Medulla oblongata (tissue), 1 donor: ENCODE results near the gene ZNF827.

Experiments used
- DNase-seq: peaks from one replicate; pipeline ENCODE4 v3.0.0-alpha.2; 2015; ENCODE audit errors: extremely low spot score

Gene ZNF827

DNA sequence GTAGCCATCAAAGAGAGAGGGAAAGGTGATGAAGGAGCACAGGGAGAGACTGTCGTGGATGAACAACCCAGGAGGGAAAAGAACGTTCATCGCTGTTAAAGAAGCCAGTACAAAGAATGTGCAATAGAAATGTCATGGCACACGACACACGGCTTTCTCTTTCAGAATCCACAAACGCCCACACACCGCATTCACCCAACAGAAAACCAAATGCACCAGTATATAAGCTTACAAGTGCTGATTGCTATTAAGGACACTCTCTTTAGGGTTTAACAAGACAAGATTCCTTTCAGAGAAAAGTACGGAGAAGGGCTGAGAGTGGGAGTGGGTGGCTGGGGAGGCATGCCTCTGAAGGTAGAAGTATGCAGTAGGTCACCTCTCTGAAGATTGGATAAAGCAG lies 178.4 kb downstream of the ZNF827 start:
- no peak for DNase-seq

DNA sequence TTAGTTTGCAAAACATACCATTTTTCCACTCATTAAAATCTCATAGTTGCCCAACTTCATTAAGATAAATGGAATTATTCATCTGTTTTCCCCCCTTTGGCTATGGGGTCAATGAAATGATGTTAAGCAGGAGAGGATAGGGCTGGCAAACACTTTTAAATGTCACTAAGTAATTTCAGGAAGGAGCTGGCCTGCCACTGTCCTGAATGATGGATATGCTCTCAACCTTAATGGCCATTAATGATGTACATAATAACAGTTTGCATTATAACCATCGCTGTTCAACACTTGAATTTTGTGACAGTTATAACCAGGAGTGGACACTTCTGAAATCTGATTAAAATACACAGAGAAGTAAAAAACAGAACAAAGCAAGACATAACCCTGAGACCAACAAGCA lies 181.4 kb downstream of the ZNF827 start:
- no peak for DNase-seq

DNA sequence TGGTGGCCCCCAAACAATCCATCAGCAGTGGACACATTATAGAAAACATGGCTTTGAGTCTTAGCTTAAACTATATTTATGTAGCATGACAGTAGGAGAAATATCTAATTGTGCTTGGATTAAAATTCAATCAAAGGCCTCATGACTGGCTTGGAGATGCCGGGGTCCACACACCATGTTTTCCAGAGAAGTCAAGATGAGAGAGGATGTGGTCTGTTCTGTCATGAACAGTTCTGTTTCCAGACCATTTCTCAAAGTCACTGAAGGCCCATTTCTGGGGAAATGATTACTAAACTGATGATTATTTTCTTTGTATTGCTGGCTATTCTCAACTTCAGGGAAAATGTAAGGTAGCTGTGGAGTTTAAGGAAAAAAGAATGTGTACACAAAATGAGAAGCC lies 182.4 kb downstream of the ZNF827 start:
- DNase-seq: no peak

DNA sequence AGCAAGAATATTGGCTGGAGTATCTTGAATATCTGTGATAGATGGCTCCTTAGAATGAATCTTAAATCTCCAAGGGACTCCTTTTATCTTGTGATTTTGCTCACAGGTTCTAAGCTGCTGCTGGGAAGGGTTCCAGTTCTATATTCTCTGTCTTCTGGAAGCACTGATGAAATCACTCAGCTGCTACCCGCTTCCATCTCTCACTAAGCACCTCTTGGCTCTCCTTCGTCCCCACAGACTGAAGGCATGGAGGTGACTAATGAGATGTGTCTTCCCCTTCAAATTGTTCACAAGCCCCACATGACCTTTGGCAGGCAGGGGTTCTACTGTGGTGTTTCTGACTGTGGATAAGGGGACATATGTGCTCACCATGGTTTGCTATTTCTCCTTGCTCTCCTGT lies 182.8 kb downstream of the ZNF827 start:
- DNase-seq: no peak

DNA sequence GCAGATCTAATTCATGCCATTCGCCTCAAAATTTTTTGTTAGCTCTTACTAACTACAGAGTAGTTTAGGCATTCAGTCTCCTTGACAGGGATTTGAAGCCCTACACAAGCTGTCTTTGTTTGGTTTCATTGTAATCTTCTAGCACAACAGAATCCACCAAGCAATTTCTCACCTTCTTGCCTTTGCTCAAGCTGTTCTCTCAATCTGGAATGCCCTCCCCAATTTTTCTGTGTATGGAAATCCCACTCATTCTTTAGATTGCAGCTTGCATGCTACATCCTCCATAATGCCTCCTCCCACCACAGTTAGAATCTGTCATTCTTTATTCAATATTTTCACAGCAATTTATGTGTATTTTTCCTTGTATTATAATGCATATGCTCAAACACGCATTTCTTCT lies 195.0 kb downstream of the ZNF827 start:
- no peak for DNase-seq

DNA sequence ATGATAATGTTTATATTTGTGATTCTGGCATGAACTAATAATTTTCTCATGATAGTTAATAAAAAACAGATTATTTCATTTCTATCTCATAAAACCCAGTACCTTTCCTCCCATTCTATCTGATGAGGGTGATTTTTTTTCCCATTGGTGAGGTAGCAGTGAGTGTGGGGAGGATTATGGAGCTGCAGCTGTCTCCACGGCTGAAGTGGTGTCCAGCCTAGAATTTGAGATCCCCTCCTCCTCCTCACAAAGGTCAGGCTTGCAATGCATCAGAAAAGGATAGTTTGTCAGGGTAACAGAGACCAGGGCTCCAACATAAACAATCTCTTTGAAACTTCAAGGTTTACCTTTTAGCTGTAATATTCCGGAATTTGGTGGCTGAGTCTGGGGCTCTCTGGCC lies 197.8 kb downstream of the ZNF827 start:
- DNase-seq: no peak

DNA sequence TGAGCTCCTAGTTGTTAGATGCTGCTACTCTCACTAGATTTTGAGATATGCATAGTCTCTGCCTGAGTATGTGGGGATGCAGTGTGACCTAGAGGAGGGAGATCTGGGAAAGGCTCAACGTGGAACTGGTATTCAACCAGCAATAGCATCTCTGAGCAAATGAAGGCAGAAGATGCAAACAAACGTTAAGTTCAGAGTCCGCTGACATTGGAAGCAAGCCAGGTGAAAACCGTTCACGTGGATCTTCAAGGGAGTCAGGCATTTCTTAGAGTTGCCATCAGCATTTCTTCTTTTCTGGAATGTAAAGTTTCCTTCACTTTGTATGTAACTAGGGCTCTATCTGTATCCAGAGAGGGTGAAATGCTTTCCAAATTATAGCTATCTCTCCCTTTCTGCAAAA lies 198.8 kb downstream of the ZNF827 start:
- DNase-seq: no peak

DNA sequence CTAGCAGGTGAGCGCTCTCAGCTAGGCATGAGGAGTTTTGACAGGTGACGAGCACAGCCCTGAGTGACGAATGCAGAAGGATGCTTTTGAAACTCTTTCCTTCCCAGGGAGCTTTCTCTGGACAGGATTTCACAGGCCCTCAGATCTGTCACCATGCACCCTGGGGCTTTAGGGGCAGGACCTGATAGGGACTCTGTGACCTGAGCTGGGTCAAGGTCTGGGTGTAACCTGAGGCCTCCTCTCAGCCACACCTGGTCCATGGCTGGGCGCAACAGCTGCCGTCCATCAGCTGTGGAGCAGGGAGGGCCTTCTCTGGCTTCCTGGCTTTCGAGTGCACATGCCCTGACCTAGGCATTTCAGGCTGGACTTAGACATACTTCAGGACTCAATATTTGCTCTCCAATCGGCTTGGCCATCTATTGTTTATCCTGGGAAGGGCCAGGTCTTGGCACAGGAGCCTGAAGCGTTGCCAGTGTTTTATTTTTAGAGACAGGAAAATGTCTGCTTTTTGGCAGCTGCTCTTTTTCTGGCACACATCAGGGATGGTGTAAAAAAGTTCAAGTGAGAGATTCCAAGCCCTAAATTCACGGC lies 202.3 kb downstream of the ZNF827 start:
- peak; percentile 26 for DNase-seq

DNA sequence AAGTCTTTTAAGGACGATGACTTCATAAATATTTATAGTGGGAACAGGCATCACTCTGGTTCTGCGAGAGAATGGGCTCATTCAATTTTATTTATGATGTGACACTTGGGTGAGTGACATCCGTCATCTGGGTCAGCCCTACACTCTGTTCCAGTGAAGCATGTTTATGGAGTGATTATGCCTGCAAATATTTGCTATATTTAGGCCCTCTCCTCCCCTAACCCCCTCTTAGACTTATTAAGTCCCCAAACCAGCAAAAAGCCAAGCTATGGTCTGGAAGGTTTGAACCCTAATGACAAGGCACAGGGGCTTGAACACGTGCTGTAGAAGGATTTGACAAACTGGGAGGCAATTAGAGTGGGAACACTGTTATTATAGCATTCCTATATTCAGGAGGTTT lies 202.8 kb downstream of the ZNF827 start:
- no peak for DNase-seq

DNA sequence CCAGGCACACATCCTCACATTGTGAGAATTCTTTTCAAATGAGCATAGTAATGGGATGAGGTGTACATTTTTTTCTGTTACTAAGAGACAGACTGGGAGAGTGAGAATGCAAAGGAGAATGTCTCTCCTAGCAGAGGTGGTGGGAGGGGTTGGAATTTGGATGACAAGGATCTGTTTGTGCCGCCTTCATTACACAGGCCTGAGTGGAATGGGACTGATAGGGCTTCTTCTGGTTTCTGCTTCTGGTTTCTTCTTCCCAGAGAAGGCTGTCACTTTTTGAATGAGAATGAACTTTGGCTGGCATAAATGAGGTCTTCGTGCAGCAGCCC lies 203.3 kb downstream of the ZNF827 start:
- DNase-seq: peak; percentile 7

DNA sequence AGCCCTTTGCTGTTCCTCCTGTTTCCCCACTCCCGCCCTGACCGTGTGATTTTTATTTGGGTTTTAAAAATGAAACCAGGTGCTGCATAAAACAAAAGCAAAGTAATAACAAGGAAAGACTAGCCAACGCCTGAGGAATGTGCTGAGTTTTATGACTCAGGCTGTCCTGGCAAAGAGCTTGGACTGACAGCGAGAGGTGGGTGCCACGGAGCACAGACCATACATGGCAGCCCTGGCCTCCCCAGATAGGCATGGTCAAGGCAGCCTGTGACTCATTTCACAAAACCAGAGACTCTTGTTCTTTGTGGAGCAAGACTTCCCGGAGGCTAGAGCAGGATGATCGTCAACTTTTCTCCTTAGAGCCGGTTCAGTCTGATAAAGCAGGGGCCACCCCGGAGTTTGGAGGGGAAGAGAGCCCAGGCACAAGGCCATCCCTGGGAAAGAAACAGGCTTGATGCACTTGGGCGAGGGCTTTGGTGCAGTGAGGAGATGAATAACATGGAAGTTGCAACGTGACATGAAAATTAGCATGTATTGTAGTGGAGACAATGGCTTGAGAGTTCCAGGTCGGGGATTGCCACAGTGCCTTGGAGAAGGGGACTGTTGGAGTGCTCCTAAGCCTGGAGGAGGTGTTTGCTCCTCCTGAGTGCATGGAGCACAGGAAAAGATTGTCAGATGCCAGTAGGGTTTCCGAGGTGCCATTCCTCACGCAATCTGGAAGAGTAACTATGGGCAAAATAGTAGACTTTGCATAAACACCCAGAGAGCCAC lies 203.9 kb downstream of the ZNF827 start:
- DNase-seq: peak; percentile 8

DNA sequence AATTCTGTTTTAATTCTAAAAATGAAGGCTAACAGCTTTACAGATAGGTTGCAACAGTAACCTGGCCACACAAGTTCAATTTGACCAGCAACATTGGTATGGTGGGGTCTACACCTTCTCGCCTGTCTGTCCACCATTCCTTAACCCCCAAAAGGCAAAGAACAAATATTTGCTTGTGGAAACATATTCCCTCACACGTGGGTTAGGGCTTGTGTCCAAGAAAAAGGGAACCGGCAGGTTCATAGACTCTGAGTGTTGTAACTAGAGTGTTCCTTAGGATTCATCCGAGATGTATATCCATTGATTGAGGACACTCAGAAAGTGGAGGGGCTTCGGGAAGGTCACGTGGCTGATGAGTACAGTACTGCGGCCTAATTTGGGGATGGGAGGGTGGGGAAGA lies 204.6 kb downstream of the ZNF827 start:
- peak; percentile 9 for DNase-seq

DNA sequence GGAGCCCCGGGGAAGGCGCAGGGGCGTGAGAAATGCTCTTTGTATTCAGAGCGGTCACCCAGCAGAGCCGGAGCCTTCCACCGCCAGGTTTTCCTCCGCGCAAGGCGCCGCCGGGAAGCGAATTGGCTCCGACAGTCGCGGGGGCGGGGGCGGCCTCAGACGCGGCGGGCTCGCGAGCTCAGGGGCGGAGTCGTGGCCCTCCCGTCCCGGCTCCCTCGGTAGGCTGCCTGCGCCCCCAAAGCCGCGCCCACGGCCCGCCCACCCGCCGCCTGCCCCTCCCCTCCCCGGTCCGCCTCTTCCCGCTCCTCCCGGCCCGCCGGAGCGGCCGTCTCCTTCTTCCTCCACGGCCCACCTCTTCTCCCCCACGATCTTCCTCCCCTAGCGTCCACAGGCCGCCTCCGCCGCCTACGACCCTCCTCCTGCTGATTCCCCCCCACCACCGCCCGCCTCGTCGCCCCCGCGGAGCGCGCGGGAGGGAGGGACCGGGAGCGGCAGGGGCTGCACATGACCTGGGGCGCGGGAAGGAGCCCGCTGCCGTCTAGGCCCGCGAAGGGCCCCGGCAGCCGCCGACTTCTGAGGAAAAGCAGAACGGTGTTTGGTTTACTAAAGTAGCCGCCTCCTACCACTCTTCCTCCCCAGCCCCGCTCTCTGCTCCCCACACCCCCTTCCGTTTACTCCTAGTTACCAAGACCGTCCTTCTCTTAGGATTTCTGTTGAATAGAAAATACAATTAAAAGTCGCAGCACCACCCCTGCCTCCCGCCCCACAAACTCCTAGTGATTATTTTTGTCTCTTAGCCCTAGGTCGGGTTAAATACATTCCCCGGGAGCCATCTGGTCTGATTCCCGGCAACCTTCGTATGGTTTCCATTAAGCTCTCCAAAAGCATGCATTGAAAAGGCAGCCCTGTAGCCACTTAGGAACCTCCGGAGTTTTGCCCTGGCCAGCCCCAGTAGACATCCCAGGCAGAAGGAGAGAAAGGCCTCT lies 205.4 kb downstream of the ZNF827 start:
- peak; percentile 95 for DNase-seq

DNA sequence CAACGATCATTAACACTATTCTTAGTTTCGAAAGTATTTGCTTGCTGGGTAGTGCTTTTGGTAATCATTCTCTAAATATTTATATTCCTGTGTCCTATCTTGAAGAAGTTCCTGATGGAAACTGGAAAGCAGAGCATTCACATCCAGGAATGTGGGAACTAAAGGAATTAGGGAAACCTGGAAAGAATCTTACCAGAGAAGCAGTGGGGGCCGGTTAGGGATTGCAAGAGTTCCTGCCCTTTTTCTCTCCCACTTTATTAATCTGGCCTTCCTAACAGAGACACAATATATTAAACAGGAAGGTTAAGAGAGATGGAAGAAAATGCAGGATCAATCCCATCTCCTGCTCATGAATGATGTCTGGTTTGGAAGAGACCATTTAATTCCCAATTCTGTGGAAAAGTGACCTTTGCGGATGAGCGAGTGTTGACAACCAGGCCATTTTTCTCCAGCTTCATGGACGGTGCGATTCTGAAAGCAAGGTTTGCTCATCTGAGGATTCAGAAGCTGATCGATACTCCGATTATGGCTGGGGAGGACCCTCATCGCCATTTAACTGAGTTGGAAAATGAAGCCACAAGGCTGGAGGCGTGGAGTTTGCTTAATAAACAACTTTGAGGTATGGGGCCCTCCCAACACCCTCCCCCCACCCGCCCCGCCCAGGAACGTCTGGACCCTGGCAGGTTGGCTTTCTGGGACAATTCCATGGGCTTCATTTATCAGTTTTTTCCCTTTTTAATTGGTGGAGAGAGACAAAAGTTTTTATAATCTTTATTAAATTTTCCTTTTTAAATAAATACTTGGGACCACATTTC lies 206.4 kb downstream of the ZNF827 start:
- peak; percentile 25 for DNase-seq

DNA sequence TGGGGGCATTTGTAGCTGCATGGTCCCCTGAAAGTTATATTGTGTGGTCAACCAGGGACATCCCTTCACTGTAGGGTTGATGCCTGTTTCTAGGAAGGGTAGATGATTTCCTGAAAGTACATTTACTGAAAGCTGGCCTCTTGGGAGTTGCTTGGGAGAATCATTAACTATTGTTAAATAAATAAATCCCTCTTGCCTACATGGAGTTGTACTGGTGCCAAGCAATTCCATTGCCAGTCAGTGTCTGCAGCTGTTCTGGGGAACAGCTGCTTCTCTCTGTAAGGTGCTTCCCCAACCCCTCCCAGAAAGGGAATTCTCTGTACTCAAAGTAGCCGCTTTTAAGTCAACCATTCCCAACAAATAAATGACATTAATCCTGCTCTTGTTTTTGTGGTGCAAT lies 207.6 kb downstream of the ZNF827 start:
- peak; percentile 8 for DNase-seq

DNA sequence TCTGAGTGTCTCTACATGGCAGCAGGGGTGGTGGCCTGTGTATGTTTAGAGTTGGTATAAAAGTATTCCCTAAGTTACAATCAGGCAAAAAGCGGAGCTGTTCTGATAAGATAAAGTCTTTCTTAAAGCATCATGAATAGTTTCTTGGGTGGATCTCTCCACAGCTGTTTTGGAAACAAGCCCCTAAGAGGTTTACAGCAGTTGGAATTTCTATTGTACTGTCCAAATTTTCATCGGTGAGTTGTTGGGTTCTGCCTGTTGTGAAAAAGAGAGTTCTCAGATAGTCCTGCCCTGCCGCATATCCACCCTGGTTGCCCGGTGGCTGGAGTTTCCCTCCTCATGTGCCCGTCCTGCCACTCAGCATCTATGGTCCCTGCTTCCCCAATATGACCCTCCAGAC lies 208.6 kb downstream of the ZNF827 start:
- DNase-seq: no peak

DNA sequence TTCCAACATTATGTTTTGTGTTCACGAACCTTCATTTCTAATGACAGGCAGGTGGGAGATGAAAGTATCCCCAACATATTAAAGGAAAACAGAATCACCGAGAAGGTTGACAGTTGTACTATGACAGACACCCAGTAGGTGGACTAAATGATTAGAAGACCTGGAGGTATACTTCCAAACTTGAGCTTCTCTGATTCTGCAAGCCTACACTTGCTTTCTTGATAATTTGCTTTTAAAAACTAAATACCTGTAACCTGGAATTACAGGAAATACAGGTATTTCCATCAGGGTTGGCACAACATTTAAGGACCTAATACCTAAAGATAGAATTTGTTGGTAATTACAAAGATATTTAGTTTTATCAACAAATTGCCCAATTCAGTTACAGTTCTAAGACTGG lies 215.3 kb downstream of the ZNF827 start:
- DNase-seq: no peak

DNA sequence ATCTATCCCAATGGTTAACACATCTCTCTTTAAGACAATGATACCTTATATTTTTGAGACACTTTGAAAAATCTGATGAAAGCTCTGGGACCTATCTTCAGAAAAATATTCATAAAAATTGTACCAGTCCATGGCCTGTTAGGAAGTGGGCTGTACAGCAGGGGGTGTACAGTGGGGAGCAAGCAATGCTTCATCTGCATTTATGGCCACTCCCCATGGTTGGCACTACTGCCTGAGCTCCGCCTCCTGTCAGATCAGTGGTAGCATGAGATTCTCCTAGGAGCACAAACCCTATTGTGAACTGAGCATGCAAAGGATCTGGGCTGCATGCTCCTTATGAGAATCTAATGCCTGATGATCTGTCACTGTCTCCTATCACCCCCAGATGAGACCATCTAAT lies 216.1 kb downstream of the ZNF827 start:
- no peak for DNase-seq

DNA sequence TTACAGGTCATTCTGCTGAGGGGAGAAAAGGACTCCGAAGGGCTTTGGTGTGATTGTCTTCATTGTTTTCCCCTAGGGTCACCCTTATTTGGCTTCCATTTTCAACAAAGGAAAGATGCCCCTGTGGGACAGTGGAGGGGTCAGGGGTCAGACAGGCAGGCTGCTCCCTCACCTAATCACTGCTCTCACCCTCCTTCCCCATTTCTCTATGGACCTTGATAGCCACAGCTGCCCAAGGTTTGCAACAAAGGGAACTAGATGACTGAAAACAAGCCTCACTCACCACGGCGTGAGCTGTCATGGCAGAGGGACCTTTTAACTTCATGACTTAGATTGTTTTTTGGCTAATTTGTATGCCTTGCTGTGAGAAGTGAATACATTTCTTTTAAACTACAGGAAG lies 218.0 kb downstream of the ZNF827 start:
- no peak for DNase-seq

DNA sequence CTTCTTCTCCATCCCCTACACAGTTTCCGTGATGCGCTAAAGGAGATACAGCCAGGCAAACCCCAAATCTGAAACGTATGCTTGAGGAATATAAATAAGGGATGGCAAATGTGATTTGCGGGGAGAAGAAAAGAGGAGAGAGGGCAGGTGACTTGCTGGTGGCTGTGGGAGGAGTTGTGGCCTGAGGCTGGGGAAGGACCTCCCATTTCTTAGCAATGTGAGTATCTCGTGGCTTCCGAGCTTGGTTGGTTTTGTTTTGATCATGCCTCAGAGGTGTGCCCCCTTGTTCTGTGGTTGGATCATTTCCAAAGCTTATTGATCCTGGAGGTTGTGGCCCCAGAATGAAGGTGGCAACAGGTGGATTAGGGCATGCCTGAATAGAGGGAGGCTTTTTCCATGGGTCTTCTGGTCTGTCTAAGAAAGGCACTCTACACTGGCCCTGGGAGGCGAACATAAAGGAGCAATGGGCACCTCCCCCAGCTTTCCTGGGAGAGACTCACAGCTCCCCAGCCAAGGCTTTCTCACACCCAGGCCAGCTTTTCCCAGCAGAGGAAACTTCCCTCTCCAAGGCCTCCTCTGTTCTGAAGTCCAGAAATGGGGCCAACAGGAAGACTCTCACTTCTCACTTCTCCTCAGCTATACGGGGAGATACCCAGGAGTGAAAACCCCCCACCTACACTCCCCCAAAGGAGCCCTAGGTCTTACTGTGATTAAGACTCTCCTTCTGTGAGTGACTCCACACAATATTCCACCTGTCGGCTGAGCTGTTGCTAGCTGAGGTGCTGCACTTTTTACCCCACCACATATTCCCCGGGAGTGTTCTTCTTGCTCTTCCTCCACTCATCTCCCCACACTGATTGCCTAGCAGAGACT lies 218.6 kb downstream of the ZNF827 start:
- DNase-seq: no peak

DNA sequence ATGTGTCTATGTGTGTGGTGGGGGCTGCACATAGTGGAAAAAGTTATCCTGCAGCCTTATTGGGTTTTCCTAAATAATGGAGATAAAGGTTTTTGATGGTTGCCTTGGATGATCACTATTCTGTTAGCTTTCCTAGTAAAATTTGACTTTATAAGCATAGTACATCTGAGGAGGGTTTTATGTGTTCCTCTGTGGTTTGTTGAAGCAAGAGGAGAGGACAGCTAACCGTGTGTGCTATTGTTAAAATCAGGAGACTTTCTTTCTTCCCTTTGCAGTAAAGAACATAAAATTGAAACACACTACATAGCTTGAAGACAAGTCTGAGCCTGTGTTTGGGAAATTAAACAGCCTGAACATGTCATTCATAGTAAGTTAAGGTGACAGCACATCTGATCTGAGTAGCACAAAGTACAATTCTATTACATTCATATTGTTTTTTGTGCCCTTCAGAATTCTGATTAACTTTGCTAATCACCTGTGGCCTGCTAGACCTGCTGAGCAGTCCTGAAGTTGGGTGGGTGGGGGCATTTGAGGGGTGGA lies 221.9 kb downstream of the ZNF827 start:
- no peak for DNase-seq
